Fibroblast of peridontal ligament (primary cell): ENCODE measurements around the gene NPHP4.

Source experiments
- DNase-seq: peaks from one replicate; pipeline ENCODE4 v3.0.0-alpha.2; 2010; ENCODE audit errors: extremely low read depth

NPHP4 gene

DNA sequence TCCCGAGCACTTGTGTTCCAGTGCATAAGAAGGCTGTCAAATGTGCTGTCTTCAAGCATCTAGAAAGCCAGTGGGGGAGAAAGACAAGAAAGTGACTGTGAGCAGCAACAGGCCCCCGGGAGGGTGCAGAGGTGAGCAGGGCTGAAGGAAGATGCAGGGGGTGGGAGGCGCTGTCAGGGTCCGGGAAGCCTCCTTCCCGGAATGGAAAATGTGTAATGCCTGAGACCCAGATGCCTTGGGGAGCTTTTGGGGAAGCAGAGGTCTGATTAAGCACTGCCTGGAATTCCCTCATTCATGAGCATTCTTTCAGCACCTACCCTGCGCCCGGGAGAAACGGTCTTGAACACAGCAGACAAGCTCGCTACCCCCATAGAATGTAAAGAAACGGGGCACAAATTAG lies 1.3 kb downstream of the NPHP4 start:
- peak; percentile 12 for DNase-seq

DNA sequence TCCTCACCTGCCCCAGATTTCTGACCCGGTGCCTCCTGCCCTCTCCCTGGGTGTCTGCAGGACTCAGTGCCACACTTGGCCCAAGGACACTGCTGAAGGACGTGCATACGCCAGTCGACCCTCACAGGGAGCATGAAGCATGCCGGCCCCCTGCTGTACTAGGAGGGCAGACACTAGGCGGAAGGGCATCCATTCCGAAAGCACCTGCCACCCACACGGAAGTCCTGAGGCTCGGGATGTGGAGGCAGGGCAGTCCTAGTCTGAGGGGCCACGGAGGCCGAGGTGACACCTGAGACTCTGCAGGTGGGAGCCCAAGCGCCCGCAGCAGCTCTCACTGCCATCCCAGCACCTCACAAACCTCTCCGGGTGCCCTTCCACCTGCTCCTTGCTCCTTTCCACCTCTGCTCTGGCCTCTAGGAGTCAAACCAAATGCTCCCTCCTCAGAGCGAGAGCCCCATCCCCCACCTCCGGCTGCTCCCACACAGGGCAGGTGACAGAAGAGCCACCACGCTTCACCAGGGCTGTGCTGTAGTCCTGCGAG lies 2.4 kb downstream of the NPHP4 start:
- DNase-seq, result no peak

DNA sequence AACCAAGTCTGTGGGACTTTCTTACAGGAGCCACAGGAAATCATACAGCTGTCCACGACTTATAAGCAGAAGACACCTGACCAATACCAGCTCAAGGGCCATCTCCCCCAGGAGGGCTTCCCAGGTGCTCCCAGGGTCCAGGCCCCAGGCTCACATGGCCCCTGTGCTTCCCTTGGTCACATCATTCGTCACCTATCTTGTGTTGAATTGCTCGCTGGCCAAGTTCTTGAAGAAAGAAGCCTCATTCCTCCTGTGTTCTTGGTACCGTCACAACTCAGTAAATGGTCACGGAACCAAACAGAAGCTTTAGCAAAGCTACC lies 3.0 kb downstream of the NPHP4 start:
- no peak for DNase-seq

DNA sequence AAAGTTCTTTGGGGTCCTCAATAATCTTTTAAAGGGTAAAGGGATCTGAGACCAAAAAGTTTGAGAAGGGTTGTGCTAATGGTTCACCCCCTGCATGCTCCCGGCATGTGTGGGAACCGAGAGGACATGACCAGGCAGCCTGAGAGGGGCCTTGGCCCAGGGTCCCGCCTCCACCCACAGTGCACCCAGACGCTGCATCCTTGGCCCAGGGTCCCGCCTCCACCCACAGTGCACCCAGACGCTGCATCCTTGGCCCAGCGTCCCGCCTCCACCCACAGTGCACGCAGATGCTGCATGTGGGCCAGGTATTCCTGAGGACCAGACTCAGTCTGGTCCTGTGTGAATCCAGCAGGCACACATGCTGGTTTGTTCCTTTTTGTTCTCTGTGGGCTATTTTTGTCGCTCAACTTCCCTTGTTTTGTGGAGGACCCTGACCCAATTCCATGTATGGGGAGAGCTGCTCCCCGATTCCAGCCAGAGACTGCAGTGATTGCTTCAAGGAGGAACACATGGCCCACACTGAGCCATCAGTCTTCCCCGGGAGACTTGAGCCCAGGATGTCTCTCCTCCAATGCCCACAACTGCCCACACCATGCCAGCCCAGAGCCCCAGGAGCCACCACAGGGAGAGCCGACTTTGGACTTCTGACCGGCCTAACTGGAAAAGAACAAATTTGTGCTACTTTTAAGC lies 3.5 kb downstream of the NPHP4 start:
- DNase-seq, result no peak

DNA sequence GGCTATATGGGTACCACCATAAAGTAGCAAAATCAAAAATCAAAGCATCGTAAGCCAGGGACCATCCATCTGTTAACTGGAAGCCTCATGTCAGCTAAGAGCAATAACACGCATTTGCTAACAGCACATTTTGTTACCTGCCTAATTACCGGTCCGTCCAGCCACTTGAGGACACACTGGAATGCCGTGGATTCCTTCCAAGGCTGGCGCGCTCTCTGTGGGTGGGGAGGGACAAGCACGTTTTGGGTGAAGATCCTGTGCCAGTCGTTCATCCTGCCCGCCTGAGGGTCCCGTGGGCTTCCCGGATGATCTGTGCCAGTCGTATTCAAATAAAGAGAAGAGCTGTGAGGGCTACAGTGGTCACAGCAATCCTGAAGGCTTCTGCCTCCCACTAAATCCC lies 6.2 kb downstream of the NPHP4 start:
- no peak for DNase-seq

DNA sequence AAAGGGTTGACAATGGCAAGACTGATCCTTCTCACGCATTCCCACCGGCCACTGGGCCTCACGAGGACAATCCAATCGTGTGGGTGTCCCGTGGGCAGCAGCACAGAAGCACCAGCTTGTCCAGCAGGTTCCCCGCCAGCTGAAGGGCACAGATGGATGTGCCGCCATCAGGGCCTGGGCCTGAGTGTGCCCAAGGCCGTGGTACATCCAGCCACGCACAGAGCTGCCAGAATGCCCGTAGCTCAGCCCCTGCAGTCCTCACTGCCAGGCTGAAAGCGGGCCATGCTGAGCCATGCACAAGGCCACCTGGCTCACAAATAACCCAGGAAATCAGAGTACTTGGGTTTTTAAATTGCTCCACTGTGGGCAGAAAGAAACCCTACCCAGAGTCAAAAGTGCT lies 7.0 kb downstream of the NPHP4 start:
- DNase-seq, result no peak

DNA sequence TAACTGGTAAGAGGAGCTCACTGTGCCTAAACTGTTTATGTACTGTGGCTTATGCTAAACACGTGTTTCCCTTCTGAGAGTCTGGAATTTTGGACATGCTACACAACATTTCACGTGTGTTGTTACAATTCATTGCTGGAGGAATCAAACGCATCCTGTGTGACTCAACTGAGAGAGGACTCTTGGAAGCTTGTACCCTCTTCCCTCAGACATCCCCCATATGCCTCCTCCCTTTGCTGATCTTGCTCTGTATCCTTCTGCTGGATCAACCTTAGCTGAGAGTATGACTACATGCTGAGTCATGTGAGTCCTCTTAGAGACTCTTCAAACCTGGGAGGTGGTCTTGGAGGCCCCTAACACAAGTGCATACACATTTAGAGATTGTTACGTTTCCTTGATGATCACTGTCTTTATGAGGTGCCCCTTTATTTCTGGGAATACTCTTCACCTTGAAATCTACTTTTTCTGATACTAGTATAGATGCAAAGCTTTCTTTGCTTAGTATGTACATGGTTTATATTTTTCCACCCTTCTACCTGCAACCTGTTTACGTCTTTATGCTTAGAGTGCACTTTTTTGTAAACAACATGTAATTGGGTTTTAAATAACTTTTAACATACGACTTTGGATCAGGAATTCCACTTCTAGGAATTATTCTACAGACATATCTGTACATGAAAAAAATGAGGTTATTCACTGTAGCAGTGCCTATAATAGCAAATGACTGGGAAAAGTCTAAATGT lies 8.7 kb downstream of the NPHP4 start:
- DNase-seq, result peak; percentile 74

DNA sequence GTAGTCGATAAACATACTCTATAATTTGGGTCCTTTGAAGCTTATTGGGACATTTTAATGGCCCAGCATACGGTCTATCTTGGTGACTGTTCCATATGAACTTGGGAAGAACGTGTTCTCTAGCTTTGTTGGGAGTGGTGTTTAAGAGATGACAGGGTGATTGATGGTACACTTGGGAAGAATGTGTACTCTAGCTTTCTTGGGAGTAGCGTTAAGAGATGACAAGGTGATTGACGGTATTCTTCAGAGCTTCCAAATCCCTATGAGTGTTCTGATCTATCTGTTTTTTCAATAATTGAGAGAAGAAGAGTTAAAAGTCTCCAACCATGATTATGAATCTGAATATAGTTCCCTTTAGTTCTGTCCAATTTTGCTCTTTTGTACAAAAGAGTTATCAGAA lies 9.4 kb downstream of the NPHP4 start:
- no peak for DNase-seq

DNA sequence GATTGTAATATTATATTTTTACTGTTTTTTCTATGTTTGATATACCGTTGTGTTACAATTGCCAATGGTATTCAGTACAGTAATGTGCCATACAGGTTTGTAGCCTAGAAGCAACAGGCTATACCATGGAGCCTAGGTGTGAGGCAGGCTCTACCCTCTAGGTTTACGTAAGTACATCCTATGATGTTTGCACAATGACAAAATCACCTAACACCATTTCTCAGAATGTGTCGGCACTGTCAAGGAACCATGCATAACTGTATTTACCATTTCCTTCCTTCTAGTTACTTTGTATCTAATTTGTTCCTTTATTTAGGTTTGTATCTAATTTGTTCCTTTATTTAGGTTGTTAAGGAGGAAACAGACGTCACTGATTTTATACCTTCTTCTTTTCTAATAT lies 9.9 kb downstream of the NPHP4 start:
- no peak for DNase-seq

DNA sequence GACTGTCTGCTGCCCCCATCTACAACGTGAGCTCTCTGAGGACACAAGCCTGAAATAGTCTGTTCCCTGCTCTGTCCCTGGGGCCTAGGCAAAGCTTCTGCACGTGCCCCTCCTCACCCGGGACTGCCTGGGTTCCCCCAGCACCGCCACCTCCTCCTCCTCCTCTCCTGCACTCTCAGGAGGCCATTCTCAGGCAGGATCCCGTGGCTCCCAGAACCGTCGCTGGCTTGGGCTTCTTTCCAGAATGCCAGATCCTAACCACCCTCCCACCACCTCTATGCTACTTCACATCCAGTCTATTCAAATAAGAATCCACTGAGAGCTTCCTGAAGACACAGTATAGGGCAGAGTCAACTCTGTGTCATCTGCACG lies 11.2 kb downstream of the NPHP4 start:
- no peak for DNase-seq

DNA sequence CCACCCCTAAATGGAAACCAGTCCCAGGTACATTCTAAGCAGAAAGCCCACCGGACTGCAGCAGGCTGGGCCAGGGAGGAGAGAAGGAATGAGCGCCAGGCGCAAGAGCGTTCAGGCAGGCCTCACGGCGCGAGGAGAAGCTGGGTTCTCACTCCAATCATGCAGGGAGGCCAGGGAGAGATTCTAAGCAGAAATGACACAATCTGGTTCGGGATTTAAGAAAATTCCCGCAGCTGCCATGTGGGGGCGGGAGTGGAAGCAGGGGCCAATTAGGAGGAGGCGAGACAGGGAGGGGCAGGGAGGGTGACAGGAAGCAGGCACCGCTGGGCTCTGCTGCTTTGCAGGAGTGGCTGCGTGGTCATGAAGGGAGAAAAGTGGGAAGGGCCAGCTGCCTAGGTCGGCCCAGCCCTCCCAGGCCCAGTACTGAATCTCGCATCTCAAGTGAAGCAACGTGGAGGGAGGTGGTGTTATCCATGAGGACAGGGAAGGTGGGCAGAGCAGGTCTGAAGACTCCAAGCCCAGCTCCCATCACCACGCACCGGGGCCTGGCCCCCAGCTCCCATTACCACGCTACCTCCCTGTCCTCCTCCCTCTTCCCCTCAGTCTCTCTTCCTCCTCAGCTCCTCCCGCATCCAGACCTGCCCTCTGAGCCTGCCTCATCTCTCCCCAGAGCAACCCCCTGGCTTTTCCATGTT lies 11.8 kb downstream of the NPHP4 start:
- DNase-seq, result no peak

DNA sequence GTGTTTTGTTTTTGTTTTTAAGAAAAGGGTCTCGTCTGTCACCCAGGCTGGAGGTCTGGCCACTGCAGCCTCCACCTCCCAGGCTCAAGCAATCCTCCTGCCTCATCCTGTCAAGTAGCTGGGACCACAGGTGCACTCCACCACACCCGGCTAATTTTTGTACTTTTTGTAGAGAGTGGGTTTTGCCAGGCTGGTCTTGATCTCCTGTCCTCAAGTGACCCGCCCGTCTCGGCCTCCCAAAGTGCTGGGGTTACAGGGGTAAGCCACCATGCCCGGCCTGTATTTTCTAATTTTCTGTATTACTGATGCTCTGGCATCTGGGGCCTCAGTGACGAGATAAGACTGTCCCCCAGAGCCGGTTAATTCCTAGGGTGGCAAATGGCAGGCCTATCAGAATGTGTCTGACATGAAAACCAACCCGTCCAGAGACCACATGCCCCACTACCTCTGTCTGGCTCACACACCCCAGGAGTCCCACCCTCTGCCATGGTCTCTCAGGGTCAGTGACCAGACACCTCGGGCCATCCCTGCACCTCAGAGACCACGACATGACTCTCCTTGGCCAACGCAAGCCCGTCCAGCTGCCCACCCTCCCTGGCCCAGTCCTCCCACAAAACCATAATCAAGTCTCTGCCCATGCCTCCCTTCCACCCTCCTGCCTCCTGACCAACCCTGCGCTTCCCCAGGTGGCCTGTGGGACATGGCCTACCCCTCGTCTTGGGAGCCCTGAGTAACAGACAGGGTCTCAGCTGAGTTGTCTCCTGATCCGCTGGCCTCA lies 12.5 kb downstream of the NPHP4 start:
- DNase-seq, result no peak

DNA sequence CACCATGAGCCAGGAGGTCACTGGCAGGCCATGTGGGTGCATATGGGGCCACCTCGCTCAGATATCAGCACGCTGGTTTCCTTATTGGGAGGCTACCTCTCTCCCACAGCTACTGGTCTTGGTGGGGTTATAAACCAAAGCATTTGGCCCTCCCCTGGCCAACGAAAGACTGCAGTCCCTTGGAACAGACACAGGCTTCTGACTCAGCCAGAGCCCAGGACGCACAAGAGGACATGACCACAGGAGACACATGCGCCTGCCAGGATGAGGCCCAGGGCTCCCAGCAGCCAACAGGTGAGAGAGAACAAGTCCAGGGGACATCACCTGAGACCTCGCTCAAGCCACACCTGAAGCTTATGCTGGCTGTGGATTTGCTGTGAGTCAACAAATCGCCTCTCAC lies 13.8 kb downstream of the NPHP4 start:
- no peak for DNase-seq

DNA sequence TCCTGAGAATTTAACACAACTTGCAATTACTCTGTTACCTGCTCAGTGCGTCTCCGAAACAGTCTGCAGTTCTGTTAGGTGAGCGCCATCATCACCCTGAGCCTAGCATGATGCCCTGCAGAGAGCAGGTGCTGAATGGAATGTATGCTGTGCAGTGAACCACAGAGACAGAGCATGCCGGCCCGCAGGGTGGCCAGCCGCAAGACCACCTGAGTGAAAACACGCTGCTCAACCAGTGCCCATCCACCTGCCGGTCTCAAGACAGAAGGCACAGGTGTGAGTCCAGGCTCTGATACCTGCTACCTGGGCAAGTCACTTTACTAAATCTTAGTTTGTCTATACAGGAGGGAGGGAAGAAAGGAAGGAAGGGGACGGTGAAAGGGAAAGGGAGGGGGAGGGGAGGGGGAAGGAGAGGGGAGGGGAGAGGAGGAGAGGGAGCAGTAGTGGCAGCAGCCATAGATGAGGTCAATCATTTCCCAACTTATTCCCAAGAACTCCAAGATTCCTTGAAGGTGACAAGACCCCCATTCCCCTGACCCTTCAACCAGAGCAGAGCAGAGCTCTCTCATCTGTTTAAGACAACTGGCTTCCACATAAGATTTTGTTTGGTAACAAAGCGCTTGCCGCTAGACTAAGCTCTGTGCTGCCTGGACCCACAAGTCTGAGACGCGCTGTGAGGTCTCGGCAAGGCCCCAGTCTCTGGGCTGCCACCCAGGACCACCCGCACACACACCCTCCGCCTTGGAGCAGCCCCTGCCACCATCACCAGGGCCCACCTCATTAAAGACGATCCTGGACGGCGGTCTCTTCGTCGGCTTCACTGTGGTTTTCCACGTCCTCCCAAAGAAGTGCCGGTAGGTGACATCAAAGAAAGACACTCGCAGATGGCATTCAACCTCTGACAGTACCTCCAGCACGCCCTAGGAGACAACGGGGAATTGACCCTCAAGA lies 14.5 kb downstream of the NPHP4 start:
- no peak for DNase-seq

DNA sequence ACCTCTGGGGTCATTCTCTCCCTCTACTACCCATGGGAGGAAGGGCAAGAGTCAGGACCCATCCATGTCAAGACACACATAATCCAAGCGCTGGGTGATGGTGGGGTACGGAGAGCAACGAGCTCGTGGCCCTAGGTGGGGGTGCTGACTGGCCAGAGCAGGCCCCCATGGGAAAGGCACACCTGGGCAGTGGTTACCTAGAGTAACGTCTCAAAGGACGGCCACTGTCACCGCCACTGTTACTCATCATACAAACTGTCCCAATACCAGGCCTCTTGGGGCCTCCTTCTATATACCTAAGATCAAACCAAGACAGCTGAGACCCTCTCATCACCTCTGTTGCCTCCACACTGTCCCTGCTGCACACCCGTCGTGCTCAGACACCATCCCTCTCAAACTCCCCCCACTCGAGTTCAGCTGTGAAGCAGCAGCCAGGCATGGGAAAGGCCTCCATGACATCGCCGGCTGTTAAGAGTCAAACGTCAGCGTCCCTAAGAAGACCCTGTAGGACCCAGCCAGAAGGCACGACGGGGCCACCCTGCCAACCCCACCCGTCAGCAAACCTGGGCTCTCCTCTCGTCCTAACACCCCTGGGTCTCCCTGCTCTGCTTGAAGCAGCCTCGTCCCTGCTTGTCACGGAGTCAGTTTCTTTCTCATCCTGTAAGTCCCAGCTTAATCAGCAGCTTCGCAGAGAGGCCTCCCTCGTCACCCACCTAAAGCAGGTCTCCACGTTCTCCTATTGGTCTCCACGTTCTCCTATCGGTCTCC lies 15.3 kb downstream of the NPHP4 start:
- DNase-seq, result no peak

DNA sequence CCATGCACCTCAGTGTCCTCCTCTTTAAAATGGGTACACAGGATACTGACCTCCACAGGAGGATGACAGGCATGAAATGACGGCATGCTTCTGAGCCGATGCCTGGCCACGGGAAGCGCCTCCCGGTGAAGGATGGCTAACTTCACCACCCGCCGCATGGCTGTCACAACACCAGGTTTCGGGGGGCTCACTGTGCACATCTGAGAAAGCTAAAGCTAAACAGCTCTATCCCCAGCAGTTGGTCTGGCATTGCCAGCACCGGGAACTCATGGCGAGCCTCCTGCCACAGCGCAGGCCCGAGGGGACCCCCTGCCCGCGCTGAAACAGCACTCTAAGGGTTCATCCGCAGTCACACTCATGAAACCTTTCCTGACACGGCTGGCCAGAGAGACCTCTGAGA lies 16.0 kb downstream of the NPHP4 start:
- DNase-seq, result no peak

DNA sequence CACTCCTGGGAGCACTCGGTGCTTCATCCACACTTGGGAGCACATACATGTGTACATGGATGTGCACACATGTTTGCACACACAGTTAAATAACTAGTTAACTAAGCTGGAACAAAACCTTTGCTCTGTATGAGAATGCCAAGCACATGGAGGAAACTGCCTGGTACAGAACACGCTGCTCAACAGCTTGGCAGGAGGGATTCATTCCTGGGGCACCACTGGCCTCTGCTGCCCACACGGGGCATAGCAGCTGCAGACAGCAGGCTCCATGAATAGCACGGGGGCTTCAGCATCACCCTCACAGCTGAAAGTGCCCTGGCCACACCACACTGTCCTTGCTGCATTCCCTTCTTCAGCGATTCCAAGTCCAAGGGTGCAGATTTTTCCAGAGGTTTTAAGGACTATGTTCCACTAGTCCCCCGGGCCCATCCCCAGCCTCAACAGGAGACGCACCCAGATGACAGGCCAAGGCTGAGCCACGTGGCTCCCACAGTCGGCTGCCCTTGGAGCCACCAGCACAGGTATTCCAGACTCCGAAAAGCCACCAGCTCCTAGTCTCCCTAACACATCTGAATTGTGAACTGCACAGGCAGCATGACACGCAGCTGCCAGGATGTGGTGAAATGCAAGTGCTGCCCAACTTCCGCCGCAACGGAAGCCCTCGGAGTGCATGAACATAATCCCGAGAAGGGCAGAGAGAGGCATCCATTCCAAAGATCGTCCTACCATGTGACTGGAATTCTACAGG lies 16.9 kb downstream of the NPHP4 start:
- DNase-seq, result peak; percentile 62

DNA sequence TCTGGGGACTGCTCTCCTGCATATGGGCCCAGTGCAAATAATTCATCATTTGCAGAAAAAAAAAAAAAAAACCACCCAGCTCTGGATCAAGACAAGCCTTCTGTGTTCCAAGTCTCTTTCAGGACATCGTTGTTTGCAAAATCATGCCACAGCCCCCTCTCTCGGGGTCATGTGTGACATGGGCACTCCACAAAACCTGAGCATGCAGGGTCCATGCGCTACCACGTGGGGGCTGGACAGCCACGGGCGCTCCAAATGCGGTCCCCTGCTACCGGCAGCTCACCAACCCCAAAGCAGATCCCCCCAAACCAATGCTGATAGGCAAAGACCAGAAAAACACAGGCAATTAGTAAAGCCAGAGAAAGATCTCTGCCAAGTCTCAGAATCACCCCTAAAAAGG lies 17.6 kb downstream of the NPHP4 start:
- DNase-seq, result no peak

DNA sequence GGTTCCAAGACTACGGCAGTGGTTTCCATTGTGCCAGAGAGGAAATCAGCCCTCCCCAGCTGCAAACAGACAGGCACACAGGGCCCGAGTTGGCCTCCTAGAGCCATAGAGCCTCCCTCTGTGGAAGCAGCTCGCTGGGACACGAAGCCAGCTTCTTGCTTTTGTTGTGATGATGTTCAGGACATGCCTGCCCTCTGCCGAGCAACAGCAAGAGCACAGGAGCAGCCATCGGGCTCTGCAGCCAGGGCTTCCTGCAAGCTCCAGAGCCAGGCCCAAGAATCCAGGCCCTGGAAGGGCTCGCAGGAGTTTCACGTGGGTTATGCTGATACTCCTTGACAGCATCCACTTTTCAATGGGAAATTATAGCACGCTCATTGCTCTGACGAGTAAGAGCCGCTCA lies 18.5 kb downstream of the NPHP4 start:
- no peak for DNase-seq

DNA sequence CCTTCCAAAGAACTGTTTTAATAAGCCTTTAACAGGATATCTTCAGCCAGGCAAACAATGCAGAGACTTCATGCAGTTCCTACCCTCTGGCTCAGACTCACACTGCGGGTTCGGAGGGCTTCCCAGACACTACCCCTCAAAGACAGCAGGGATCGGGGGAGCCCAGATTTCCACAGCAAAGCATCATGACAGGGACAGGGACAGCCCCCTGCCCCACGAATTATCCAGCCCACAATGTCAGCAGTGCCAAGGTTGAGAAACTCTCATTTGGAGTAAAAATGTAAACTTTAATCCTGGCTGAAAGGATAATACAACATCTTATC lies 20.1 kb downstream of the NPHP4 start:
- no peak for DNase-seq
